GM19193 (cell line): Measurements from ENCODE around the gene MAP3K1.

Experiments used
- POLR2A ChIP-seq: IDR thresholded peaks from 4 replicates; pipeline ENCODE4 v1.6.1; 2011; ENCODE audit not compliant: insufficient read depth, insufficient read length; ENCODE audit errors: extremely low read depth

MAP3K1 gene

DNA sequence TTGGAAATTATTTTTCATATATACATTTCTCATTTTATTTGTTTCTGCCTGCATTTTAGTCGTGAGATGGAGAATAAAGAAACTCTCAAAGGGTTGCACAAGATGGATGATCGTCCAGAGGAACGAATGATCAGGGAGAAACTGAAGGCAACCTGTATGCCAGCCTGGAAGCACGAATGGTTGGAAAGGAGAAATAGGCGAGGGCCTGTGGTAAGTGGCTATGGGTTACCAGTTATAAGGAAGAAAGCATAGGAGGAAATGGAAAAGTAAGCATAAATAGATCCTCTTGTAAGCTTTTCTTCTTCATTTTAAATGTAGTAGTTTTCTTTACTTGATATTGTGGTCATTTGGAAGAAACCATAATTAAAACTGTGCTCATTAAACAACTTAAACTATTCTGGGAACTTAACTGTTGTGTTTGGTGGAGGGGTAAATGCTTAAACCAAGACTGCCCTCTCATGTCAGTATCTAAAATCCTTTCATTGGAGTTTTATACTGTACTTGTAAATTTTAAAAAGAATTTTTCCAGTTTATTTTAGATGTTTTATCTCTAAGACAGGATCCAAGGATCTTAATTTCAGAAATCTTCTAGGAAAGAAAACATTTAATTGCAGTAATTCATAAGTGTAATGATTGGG lies 41.3 kb downstream of the MAP3K1 start:
- TF ChIP-seq POLR2A = no peak

GRCh38 chr5:56858777-56859442 lies 43.6 kb downstream of the MAP3K1 start:
- no peak for TF ChIP-seq POLR2A

GRCh38 chr5:56861893-56862485 lies 46.6 kb downstream of the MAP3K1 start:
- TF ChIP-seq POLR2A = no peak

GRCh38 chr5:56862909-56863308 lies 47.6 kb downstream of the MAP3K1 start:
- no peak for TF ChIP-seq POLR2A

GRCh38 chr5:56871777-56872176 lies 56.4 kb downstream of the MAP3K1 start:
- TF ChIP-seq POLR2A = no peak

DNA sequence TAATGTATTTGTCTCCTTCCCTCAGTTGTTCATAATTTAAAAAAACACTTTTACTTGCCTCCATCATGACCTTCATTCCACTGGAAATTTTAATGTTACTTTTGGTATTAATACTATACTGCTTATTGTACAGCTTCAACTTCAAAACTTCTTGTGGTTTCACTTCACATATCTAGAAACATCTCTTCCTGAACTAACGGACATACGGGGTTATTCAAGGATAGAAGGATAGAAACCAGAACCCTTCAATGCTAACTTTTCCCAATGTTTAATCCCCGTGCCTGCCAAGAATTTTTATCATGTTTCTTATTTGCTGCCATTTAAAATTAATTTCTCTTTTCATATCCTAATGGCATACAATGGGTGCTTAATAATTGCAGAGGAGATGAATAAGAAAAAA lies 57.7 kb downstream of the MAP3K1 start:
- TF ChIP-seq POLR2A = no peak

- no peak for TF ChIP-seq POLR2A
Measured at GRCh38 chr5:56876327-56876726, 61.0 kb downstream of the MAP3K1 start.

DNA sequence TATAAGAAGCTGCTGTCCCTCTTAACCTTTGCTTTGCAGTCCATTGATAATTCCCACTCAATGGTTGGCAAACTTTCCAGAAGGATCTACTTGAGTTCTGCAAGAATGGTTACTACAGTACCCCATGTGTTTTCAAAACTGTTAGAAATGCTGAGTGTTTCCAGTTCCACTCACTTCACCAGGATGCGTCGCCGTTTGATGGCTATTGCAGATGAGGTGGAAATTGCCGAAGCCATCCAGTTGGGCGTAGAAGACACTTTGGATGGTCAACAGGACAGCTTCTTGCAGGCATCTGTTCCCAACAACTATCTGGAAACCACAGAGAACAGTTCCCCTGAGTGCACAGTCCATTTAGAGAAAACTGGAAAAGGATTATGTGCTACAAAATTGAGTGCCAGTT lies 66.2 kb downstream of the MAP3K1 start:
- no peak for TF ChIP-seq POLR2A

- no peak for TF ChIP-seq POLR2A
Measured at GRCh38 chr5:56893251-56893951, 78.1 kb downstream of the MAP3K1 start.

DNA sequence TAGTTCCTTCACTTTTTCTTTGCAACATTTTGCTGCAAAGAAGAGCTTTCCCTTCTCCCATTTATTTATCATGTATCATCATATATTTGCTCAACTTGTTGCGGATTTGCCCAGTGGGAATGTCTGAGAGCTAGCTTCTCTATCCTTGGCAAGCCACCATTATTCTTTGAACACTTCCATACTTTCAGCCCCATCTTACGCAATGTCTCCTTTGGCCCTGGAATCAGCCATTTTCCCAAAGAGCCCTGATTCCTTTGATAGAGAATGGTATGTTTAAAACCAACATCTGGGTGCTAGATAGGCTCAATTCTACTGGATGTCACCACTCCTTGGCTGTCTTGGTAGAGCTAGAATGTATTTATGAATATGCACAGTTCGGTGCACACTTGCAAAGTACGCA lies 81.4 kb downstream of the MAP3K1 start:
- TF ChIP-seq POLR2A = no peak

DNA sequence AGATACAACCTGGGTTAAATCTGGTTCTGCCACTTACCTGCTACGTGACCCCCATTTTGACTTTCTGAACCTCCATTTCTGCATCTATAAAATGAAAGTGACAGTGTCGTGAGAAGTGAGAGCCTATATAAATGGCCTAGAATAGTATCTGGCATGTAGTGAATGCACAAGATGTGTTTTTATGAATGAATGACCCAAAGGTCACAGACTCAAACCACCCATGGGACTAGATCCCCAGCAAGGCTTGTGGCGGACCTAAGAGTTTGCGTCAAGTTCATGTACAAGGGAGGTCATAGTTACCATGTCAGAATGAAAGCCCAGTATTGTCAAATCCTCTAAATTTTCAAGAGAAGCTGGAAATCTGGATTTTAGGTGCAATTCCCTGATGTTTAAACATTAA lies 82.9 kb downstream of the MAP3K1 start:
- TF ChIP-seq POLR2A = no peak

GRCh38 chr5:56900395-56900794 lies 85.0 kb downstream of the MAP3K1 start:
- no peak for TF ChIP-seq POLR2A

DNA sequence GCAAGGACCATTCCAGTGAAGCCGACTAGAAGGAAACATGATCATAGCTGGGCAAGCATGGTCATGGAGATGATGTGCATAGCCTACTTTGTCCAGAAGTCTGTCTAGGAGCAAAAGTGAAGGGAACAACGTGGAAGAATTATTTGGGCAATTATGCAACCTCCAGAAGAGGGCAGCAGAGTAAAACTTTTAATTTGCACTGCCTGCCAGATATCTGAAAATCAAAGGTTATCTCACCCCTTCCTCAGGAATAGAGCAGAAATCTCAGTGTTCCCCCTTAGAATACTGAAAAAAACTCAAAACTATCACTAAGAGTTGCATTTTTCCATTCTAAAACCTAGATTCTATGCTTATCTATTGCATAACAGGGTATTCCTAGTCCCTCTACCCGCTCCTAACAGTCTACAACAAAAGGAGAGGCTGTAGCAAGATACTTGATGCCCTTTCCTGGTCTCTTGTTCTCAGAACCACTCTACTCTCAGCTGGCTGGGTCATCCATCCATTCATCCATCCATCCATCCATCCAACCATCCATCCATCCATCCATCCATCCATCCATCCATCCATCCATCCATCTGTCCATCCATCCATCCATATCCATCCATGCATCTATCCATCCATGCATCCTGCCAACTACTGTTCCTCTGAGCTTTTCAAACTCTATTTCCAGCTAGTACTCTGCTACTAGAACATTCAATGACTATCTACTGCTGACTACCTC lies 85.7 kb downstream of the MAP3K1 start:
- TF ChIP-seq POLR2A = no peak

GRCh38 chr5:56908942-56909293 lies 93.6 kb downstream of the MAP3K1 start:
- no peak for TF ChIP-seq POLR2A
